ENCODE measurements around the gene TAP2. TPM values are rescaled to one million over a fixed set of nuclear protein-coding genes. Genes with fewer than 3 reads are reported as not detected.
A peak's percentile ranks its signal among the peaks of the same experiment; 100 is the strongest.

The TAP2 gene
- total RNA-seq, 2 donors from 2014 or later, result 94.0 to 169 TPM

DNA sequence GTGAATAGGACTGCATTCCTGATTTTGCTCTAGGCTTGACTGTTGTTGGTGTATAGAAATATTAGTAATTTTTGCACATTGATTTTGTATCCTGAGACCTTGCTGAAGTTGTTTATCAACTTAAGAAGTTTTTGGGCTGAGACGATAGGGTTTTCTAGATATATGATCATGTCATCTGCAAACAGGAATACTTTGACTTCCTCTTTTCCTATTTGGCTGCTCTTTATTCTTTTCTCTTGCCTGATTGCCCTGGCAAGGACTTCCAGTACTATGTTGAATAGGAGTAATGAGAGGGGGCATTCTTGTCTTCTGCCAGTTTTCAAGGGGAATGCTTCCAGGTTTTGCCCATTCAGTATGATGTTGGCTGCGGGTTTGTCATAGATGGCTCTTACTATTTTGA, 35.1 kb downstream of the TAP2 start:
- Mint-ChIP-seq H3K9me3 (peaks cover 5% of the 10 kb centered on the region), H3K36me3 (ENCODE audit: low read depth) (no peaks in the 10 kb centered on the region), H3K27ac (no peak overlapping the region), H3K4me3 (no peak overlapping the region), H3K27me3 (peaks cover 59% of the 10 kb centered on the region), H3K4me1 (no peaks in the 10 kb centered on the region)
- no peak for ATAC-seq (replicated peaks)

DNA sequence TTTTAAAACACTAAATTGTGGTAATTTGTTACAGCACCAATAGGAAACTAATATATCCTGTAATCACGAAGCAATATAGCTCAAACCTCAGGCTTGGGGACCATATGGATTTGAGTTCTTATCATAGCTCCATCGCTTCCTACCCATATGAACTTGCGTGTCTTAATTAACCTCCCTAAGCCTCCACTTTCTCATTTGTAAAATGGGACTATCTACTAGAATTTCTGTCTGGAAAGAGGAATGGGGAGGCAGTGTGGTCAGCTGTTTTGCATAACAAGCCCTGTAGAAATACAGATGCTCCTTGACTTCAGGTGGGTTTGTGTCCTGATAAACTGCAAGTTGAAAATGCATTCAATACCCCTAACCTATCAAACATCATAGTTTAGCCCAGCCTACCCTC, 38.8 kb downstream of the TAP2 start:
- H3K36me3 Mint-ChIP-seq (ENCODE audit: low read depth), result no peaks in the 10 kb centered on the region
- H3K9me3 Mint-ChIP-seq, result peaks cover 6% of the 10 kb centered on the region
- ATAC-seq (replicated peaks), result no peak
- H3K27ac Mint-ChIP-seq, result no peak overlapping the region
- H3K4me3 Mint-ChIP-seq, result no peak overlapping the region
- H3K27me3 Mint-ChIP-seq, result peaks cover 52% of the 10 kb centered on the region
- H3K4me1 Mint-ChIP-seq, result no peaks in the 10 kb centered on the region

DNA sequence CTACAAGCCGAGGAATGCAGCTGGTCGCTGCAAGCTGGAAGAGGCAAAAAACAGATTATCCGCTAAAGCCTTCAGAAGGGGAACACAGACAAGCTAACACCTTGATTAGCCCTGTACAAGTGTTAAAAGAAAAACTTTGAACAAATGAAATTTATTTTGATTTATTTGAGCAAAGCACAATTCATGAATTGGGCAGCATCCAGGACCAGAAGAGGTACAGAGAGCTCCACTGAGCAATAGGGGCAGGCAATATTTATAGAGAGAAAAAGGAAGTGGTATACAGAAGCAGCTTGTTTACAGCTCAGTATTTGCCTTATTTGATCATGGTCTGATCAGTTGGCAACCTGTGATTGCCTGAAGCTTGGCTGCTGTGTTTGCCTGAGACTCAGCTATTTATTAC, 39.4 kb downstream of the TAP2 start:
- peaks cover 52% of the 10 kb centered on the region for H3K27me3 Mint-ChIP-seq

DNA sequence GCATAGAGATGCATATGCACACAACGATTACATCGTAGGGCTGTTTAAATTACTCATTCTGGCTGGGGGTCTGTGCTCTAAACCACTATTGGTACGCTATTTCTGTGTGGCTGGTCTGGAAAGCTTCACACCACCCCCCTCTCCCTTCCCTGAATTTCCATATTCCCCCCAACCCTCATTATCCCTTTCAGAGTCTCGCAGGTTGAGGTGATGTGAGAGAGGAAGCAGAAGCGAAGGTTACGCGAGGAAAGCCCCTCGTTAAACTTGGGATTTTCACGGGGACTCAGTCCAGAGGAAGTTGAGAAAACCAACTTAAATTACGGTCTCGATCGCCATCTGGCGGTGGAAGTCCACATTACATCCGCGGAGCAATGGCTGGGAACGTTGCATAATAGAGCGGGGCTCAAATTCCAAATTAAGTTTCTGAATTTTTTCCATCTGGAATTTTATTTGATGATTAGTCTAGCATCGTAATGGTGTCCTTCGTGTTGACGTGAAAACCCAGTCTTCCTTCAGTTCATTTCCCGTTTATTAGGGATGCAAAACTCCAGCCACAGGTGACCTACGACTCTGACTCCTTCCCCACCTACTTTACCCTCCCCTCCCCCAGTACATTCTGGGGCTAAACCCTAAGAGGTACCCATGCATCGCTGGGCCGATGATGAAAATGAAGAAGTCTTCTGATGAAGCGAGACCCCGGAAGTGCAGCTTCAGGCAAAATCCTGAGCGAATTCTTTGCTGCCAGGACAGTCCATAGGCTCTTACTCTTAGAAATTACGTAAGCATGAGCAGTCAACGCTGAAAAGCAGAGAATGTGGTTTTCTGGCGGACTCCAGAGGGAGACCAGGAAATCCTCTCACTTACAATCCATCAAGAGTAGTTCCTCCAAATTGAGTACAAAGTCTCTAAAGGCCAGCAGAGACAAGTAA, 41.4 kb downstream of the TAP2 start:
- peaks cover 50% of the 10 kb centered on the region for H3K27me3 Mint-ChIP-seq
- peaks cover 6% of the 10 kb centered on the region for H3K9me3 Mint-ChIP-seq
- peak; percentile 62 for ATAC-seq (replicated peaks)
- no peak overlapping the region for H3K27ac Mint-ChIP-seq
- H3K36me3 Mint-ChIP-seq (ENCODE audit: low read depth), result no peaks in the 10 kb centered on the region
- H3K4me3 Mint-ChIP-seq, result peak overlapping the region; percentile 38
- H3K4me1 Mint-ChIP-seq, result no peaks in the 10 kb centered on the region

More for the DNA sequence above, 39.4 kb downstream of the TAP2 start:
- no peak for ATAC-seq (replicated peaks)
- Mint-ChIP-seq H3K27ac (no peak overlapping the region), H3K9me3 (peaks cover 6% of the 10 kb centered on the region), H3K4me3 (no peak overlapping the region), H3K36me3 (ENCODE audit: low read depth) (no peaks in the 10 kb centered on the region), H3K4me1 (no peaks in the 10 kb centered on the region)

DNA sequence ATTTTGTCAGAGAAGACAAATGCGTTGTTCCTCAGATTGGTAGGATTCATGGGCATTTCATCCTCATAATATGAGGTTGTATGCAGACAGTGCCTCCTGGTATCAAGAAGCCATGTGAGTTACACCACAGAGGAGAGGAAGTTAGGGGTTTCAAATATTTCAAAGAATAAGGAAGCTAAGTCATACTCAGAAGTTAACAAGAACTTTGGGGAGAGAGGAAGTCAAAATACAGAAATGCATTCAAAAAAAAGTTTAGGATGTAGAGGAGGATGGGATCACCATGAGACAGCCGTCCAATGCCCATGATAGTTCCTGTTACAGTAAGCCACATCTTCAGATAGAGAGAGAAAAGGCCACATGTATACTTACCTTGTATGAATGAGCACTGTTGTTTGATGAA, 44.0 kb downstream of the TAP2 start:
- no peaks in the 10 kb centered on the region for H3K36me3 Mint-ChIP-seq (ENCODE audit: low read depth)
- H3K4me3 Mint-ChIP-seq, result no peak overlapping the region
- H3K27ac Mint-ChIP-seq, result no peak overlapping the region
- ATAC-seq (replicated peaks), result no peak
- peaks cover 6% of the 10 kb centered on the region for H3K9me3 Mint-ChIP-seq
- no peaks in the 10 kb centered on the region for H3K4me1 Mint-ChIP-seq
- H3K27me3 Mint-ChIP-seq, result peaks cover 53% of the 10 kb centered on the region

DNA sequence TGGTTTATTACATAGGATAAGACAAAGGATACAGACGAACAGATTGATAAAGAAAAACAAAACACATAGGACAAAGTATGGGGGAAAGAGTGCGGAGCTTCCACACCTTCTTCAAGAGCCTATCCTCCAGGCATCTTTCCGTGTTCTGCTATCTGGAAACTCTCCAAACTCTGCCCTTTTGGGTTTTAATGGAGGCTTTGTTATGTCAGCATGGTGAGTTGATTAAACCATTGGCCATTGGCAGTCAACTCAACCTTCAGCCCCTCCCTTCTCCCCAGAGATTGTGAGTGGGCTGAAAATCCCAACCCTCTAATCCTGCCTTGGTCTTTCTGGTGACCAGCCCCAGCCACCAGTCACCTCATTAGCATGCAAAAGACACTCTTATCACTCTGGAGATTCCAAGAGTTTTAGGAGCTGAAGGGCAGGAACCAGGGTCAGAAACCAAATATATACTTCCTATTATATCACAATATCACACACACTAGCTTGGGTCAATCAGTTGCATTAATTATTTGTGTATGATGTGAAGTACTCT, 45.6 kb downstream of the TAP2 start:
- Mint-ChIP-seq H3K27ac (no peak overlapping the region), H3K4me1 (no peaks in the 10 kb centered on the region), H3K9me3 (no peaks in the 10 kb centered on the region), H3K27me3 (peaks cover 51% of the 10 kb centered on the region), H3K4me3 (no peak overlapping the region), H3K36me3 (ENCODE audit: low read depth) (no peaks in the 10 kb centered on the region)
- ATAC-seq (replicated peaks), result no peak

DNA sequence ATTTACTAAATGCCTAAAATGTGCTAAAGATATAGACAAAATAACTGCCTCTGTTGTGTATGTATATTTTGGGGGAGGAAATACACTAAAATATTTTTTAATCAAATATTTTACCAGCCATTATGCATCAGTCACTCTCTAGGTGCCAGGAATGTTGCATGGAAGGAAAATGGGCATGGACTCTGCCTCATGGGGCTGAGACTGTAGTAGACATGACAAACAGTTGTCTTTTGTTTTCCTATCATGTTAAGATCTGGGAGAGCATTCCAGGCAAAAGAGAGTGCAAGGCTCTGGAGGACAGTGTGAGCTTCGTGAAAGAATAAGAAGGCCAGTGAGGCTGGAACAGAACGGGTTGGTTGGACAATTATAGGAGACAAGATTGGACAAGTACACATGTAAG, 48.2 kb downstream of the TAP2 start:
- Mint-ChIP-seq H3K27me3 (peaks cover 66% of the 10 kb centered on the region), H3K27ac (no peak overlapping the region), H3K36me3 (ENCODE audit: low read depth) (no peaks in the 10 kb centered on the region), H3K4me1 (no peaks in the 10 kb centered on the region), H3K4me3 (no peak overlapping the region), H3K9me3 (no peaks in the 10 kb centered on the region)
- ATAC-seq (replicated peaks), result no peak

Other genes starting within 250 kb of the TAP2 start
- 100 to 1,000 TPM in 1 of 2 donors, 10 to 100 TPM in 1; 11.4 to 109 TPM for gene HLA-DRB1, start 248.9 kb downstream of the TAP2 start, total RNA-seq
- gene HLA-DQA1, start 201.3 kb downstream of the TAP2 start, total RNA-seq, result 10 to 100 TPM in 1 of 2 donors, 1 to 10 TPM in 1; 1.1 to 11.6 TPM
- 10 to 100 TPM in 1 of 2 donors, 1 to 10 TPM in 1; 3.4 to 25.5 TPM for gene HLA-DQB1, start 172.1 kb downstream of the TAP2 start, total RNA-seq
- under 1 TPM; 0.17 to 0.77 TPM for gene HLA-DQA2, start 97.3 kb downstream of the TAP2 start, total RNA-seq
- gene HLA-DQB2, start 75.2 kb downstream of the TAP2 start, total RNA-seq, result 1 to 10 TPM; 1.5 to 2.0 TPM
- 1 to 10 TPM; 2.8 to 4.2 TPM for gene HLA-DOB, start 21.7 kb downstream of the TAP2 start, total RNA-seq
- 100 to 1,000 TPM; 286 to 344 TPM for gene PSMB8, start 5.3 kb upstream of the TAP2 start, total RNA-seq
- 100 to 1,000 TPM; 302 to 387 TPM for gene TAP1, start 15.0 kb upstream of the TAP2 start, total RNA-seq
- 100 to 1,000 TPM; 203 to 215 TPM for gene PSMB9, start 15.5 kb upstream of the TAP2 start, total RNA-seq
- 10 to 100 TPM in 1 of 2 donors, 1 to 10 TPM in 1; 2.7 to 17.7 TPM for gene HLA-DMB, start 102.3 kb upstream of the TAP2 start, total RNA-seq
- gene HLA-DMA, start 114.4 kb upstream of the TAP2 start, total RNA-seq, result 10 to 100 TPM; 22.4 to 53.8 TPM
- gene BRD2, start 129.9 kb upstream of the TAP2 start, total RNA-seq, result 100 to 1,000 TPM; 229 to 281 TPM
- gene HLA-DOA, start 170.9 kb upstream of the TAP2 start, total RNA-seq, result 1 to 10 TPM in 1 of 2 donors, under 1 TPM in 1; 0.56 to 7.8 TPM
- 100 to 1,000 TPM in 1 of 2 donors, 10 to 100 TPM in 1; 40.5 to 136 TPM for gene HLA-DPA1, start 234.9 kb upstream of the TAP2 start, total RNA-seq
- 10 to 100 TPM; 21.4 to 69.1 TPM for gene HLA-DPB1, start 237.3 kb upstream of the TAP2 start, total RNA-seq

All from activated T-helper 17 cell treated with anti-CD3 and anti-CD28 coated beads, Interleukin-2, amount 50 U/mL, for 72 hours (primary cell).